Measurements from ENCODE around the gene CLEC4G. TPM values are rescaled to one million over a fixed set of nuclear protein-coding genes. Genes with fewer than 3 reads are reported as not detected.

Gene CLEC4G
- total RNA-seq, 2 donors from 2014 or later = 0.57 TPM; not detected in 1

DNA sequence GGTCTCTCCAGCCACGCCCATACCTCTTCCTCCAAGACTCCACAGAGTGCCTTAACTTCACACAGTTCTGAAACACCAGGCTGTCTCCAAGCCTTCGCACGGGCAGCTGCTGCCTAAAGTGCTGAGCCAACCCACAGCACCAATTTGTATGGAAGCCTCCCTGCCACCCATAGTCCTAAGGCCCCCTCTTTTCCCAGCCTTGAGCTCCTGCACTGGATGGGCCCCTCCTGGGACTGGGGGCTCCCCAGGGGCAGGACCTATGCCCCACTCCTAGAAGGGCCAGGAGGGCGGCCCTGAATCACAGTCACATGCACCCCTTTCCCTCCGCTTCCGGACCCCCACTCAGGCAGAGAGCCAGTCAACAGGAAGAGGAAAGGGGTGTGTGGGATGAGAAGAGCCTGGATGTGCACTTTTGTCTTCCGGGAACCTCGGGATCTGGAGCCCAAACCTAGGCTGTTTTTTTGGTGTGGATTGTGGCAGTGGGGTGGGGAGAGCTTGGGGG lies 24.9 kb downstream of the CLEC4G start:
- intact Hi-C loops (cut with DNase I) = no loop called here
- WGBS = 65% methylated on average over 8 of the region's 8 CpGs
- H3K27me3 ChIP-seq (replicated peaks; ENCODE audit: insufficient read depth) = no peaks in the 10 kb centered on the region

DNA sequence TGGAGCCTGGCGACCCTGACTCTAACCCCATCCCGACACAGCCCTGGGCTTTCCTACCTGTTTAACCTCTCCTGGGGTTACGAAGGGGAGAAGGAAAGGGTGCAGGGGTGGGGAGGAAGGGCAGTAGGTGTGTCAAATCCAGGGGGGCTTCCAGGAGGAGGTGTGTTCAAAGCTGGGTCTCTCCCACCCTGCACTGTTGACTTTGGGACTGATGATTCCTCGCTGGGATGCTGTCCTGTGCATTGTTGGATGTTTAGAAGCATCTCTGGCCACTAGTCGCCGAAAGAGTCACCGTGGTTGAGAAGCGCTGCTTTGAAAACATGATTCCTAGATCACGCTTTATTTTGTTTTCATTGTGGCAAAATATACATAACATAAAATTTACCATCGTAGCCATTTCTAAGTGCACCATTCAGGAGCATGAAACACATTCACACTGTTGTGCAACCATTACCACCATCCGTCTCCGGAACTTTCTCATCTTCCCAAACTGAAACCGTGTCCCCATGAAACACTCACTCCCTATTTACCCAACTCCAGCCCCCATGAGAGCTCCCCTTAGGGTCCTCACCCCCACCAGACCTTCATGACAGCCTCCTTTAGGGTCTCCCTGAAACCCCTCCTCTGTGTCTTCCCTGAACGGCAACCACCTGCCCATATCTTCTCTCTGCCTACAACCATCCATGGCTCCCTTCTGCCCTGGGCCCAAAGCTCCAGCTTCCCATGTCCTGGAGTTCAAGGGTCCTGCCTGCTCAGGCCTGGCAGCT lies 25.5 kb downstream of the CLEC4G start:
- H3K4me1 ChIP-seq (replicated peaks) = no peaks in the 10 kb centered on the region
- no peaks in the 10 kb centered on the region for H3K27me3 ChIP-seq (replicated peaks; ENCODE audit: insufficient read depth)
- H3K27ac ChIP-seq = no peak overlapping the region
- WGBS = 67% methylated on average over 14 of the region's 14 CpGs
- H3K9me3 ChIP-seq = no peaks in the 10 kb centered on the region
- no peak for DNase-seq (ENCODE audit: low spot score)
- intact Hi-C loops (cut with DNase I) = no loop called here
- no peak overlapping the region for H3K4me3 ChIP-seq
- no peaks in the 10 kb centered on the region for H3K36me3 ChIP-seq
- TF ChIP-seq POLR2AphosphoS5 (IDR thresholded peaks at IDR 0.05) (no peak), POLR2A (IDR thresholded peaks at IDR 0.05) (no peak)
- TF ChIP-seq, protein P1, sequence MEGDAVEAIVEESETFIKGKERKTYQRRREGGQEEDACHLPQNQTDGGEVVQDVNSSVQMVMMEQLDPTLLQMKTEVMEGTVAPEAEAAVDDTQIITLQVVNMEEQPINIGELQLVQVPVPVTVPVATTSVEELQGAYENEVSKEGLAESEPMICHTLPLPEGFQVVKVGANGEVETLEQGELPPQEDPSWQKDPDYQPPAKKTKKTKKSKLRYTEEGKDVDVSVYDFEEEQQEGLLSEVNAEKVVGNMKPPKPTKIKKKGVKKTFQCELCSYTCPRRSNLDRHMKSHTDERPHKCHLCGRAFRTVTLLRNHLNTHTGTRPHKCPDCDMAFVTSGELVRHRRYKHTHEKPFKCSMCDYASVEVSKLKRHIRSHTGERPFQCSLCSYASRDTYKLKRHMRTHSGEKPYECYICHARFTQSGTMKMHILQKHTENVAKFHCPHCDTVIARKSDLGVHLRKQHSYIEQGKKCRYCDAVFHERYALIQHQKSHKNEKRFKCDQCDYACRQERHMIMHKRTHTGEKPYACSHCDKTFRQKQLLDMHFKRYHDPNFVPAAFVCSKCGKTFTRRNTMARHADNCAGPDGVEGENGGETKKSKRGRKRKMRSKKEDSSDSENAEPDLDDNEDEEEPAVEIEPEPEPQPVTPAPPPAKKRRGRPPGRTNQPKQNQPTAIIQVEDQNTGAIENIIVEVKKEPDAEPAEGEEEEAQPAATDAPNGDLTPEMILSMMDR (IDR thresholded peaks at IDR 0.05) = no peak

More for the DNA sequence above, 24.9 kb downstream of the CLEC4G start:
- H3K4me3 ChIP-seq = no peak overlapping the region
- no peaks in the 10 kb centered on the region for H3K4me1 ChIP-seq (replicated peaks)
- H3K9me3 ChIP-seq = no peaks in the 10 kb centered on the region
- TF ChIP-seq, protein P1 (IDR thresholded peaks at IDR 0.05) = no peak
- TF ChIP-seq POLR2A (IDR thresholded peaks at IDR 0.05) (no peak), POLR2AphosphoS5 (IDR thresholded peaks at IDR 0.05) (no peak)
- no peak for DNase-seq (ENCODE audit: low spot score)
- no peak overlapping the region for H3K27ac ChIP-seq
- no peaks in the 10 kb centered on the region for H3K36me3 ChIP-seq

DNA sequence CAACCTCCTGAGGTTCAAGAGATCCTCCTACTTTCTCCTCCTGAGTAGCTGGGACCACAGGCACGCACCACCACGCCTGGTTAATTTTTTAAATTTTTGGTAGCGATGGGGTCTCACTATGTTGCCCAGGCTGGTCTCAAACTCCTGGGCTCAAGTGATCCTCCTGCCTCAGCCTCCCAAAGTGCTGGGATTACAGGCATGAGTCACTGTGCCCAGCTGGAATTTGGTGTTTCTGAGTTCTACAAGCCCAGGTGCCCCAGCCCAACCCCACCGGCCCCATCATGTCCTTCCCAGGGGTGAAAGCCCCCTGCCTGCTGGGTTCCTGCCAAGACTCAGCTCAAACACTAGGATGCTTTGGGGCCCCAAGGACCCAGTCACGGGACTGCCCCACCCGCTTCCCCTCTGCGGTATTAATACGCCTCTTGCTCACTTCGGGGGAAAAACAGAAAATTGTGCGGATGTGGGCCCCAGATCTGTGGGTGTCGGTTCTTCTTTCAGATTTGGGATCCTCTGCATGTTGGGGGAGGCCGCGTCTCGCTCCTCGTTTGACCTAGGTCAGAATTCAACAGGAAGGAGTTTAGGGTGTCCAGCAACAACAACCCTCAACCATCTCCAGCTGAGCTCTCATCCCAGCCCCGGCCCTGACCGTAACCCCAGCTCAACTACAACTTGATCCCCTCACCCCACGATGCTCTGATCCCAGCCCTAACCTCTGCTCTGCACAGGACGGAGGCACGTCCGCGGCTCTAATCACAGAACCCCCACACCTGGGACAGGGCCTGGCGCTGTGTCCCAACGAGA lies 26.3 kb downstream of the CLEC4G start:
- Histone ChIP-seq H3K36me3 (no peaks in the 10 kb centered on the region), H3K9me3 (no peaks in the 10 kb centered on the region), H3K27ac (no peak overlapping the region), H3K4me1 (replicated peaks) (no peaks in the 10 kb centered on the region), H3K4me3 (no peak overlapping the region), H3K27me3 (replicated peaks; ENCODE audit: insufficient read depth) (no peaks in the 10 kb centered on the region)
- DNase-seq (ENCODE audit: low spot score) = peak; percentile 6
- intact Hi-C loops (cut with DNase I) = no loop called here
- 57% methylated on average over 24 of the region's 24 CpGs for WGBS
- TF ChIP-seq POLR2AphosphoS5 (IDR thresholded peaks at IDR 0.05) = no peak
- TF ChIP-seq, protein P1 (IDR thresholded peaks at IDR 0.05) = no peak
- no peak for TF ChIP-seq POLR2A (IDR thresholded peaks at IDR 0.05)

DNA sequence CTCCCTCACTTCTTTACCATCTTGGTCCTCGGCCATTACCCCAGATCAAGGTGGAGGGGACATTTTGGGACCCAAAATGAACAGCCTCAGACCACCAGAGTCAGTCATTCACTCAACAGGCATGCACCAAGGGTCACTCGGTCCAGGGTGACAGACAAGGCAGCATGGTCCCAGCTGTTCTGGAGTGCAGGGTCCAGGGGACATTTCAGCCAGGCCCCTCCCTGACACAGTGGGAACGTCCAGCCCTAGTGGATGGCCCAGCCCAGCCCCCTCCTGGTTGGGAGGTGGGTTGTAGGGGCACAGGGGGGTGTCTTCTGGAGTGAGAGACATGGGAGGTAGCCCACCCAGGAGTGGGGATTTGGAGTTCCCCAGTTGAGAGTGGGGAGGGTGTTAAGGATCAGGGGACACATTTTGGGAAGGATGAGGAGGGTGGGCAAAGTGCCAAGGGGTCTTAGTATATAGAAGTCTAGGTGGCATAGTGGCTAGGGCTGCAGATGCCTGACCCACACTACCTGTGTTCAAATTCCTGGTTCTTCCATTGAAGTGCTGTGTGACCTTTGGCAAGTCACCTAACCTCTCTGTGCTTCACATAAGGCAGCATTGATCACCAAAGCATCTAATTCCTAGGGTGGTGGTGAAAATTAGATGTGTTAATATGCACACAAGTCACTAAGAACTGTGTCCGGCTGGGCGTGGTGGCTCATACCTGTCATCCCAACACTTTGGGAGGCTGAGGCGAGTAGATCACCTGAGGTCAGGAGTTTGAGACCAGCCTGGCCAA lies 27.4 kb downstream of the CLEC4G start:
- Histone ChIP-seq H3K27ac (no peak overlapping the region), H3K9me3 (no peaks in the 10 kb centered on the region), H3K27me3 (replicated peaks; ENCODE audit: insufficient read depth) (no peaks in the 10 kb centered on the region), H3K36me3 (no peaks in the 10 kb centered on the region), H3K4me1 (replicated peaks) (no peaks in the 10 kb centered on the region), H3K4me3 (no peak overlapping the region)
- TF ChIP-seq POLR2AphosphoS5 (IDR thresholded peaks at IDR 0.05) (no peak), POLR2A (IDR thresholded peaks at IDR 0.05) (no peak)
- TF ChIP-seq, protein P1 (IDR thresholded peaks at IDR 0.05) = no peak
- intact Hi-C loops (cut with DNase I) = no loop called here
- WGBS = 77% methylated on average over 6 of the region's 6 CpGs
- no peak for DNase-seq (ENCODE audit: low spot score)
